GM19438 (cell line): Measurements from ENCODE around the gene KLF3.

Source experiments
- ATAC-seq: cut with Tn5 transposase; IDR thresholded peaks from one replicate; pipeline ENCODE4 v1.9.1; 2021; ENCODE audit warnings: low read depth; ENCODE audit not compliant: unreplicated experiment

Gene KLF3

DNA sequence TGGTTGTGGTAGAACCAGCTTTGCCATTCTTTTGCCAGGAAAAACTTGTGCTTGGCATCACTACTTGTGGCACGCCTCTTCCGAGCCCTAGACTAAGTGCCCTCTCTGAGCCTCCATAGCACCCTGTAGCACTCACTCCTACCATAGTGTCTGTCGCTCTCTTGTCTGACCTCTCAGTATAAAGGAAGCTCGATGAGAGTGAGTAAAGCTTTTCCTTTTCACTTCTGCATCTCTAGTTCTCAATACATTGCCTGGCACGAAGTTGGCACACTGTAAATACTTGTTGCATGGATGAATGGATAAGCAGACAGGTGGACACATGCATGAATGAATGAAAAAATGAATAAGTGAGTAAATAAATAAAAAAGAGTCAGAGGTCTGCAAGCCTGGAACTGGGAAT, 70.4 kb downstream of the KLF3 start:
- ATAC-seq, result no peak

GRCh38 chr4:38734911-38735310, 70.9 kb downstream of the KLF3 start:
- ATAC-seq, result no peak

DNA sequence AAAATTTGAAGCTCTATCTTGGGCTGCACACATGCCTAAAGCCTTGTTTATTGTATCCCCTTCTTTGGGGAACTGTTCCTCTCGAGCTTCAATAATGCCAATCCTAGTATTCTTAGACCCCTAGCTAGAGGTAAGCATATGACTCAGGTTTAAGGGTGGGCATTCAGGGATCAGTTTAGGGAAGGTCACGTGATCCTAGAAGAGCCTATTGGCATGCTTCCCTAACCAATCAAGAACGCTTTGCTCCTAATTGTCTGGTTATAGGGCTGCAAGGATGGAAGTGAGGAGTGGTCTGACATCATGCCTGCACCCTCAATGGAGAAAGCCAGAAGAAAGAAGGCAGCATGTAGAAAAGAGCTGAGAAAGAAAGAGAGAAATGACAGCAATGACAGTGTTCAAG, 71.9 kb downstream of the KLF3 start:
- no peak for ATAC-seq

- no peak for ATAC-seq
These were observed 75.2 kb downstream of the KLF3 start for GRCh38 chr4:38738940-38739803.

GRCh38 chr4:38740303-38740702, 76.3 kb downstream of the KLF3 start:
- ATAC-seq, result no peak

- ATAC-seq, result no peak
These were observed 79.9 kb downstream of the KLF3 start for GRCh38 chr4:38743866-38744265.

- ATAC-seq, result no peak
These were observed 81.9 kb downstream of the KLF3 start for GRCh38 chr4:38745881-38746280.

DNA sequence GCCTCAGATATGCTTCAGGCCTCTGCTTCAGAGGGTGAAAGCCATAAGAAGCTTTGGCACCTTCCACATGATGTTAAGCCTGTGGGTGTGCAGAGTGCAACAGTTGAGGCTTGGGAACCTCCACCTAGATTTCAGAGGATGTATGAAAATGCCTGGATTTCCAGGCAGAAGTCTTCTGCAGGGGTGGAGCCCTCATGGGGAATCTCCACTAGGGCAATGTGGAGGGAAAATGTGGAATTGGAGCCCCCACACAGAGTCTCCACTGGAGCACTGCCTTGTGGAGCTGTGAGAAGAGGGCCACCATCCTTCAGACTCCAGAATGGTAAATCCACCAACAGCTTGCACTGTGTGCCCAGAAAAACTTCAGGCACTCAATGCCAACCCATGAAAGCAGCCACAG, 83.6 kb downstream of the KLF3 start:
- no peak for ATAC-seq

GRCh38 chr4:38749336-38749735, 85.3 kb downstream of the KLF3 start:
- ATAC-seq, result no peak
